ENCODE results near the gene MMP13. TPM values are rescaled to one million over a fixed set of nuclear protein-coding genes. Genes with fewer than 3 reads are reported as not detected.
A peak's percentile ranks its signal among the peaks of the same experiment; 100 is the strongest.

The MMP13 gene
- total and polyA plus RNA-seq, 2 donors (not counting 3 experiments of a cell fraction or from before 2014, with no cell fraction given): not detected

- no peak for FAIRE-seq
- no peak overlapping the region for H3K4me2 ChIP-seq (ENCODE audit: insufficient read depth, low read length)
- POLR2A ChIA-PET: no interaction called here
Measured at GRCh38 chr11:102966011-102966410, 10.5 kb upstream of the MMP13 start.

More at GRCh38 chr11:102966011-102966410, 10.5 kb upstream of the MMP13 start:
- no peaks in the 10 kb centered on the region for H3K9me3 ChIP-seq (replicated peaks; ENCODE audit: control insufficient read depth, insufficient read depth, low read length)
- H3K27ac ChIP-seq (ENCODE audit: insufficient read depth, low read depth, low read length): no peak overlapping the region
- no TSS peak for BruUV-seq (replicated peaks)
- DNase-seq (ENCODE audit: low read depth, low spot score): no peak
- H3K4me1 ChIP-seq (ENCODE audit: control insufficient read depth, extremely low read depth, insufficient read depth, low read length): no peaks in the 10 kb centered on the region
- H2AFZ ChIP-seq (ENCODE audit: low read depth, low read length): peak overlapping the region; percentile 33
- H3K4me3 ChIP-seq (replicated peaks in 1 of 3; ENCODE audit: insufficient read depth in 1 of 3, low read depth in 1 of 3, low read length in 3 of 3): no peak overlapping the region
- H3K9ac ChIP-seq (replicated peaks; ENCODE audit: extremely low read depth, insufficient read depth, low read length): no peak overlapping the region
- no peaks in the 10 kb centered on the region for H3K9me1 ChIP-seq (replicated peaks; ENCODE audit: control insufficient read depth, extremely low read depth, insufficient read depth, low read length)
- CTCF ChIA-PET: interaction anchor here (0.9 to 2.4 kb wide), 3 partner anchors 9 to 25 kb away, joined by 3 to 8 read pairs (median 3); no protein-coding TSS in a partner anchor
- H3K36me3 ChIP-seq (ENCODE audit: control insufficient read depth in 2 of 2, extremely low read depth in 1 of 2, insufficient read depth in 2 of 2, low read length in 2 of 2): no peaks in the 10 kb centered on the region
- H4K20me1 ChIP-seq (replicated peaks; ENCODE audit: control insufficient read depth, extremely low read depth, insufficient read depth, low read length): no peaks in the 10 kb centered on the region
- dilution Hi-C loops (cut with MboI; ENCODE audit: extremely low pct_ligation_motif_present, low sequenced_read_pairs) (no loop called here), intact Hi-C loops (cut with micrococcal nuclease) (no loop called here)
- TF ChIP-seq MAX (IDR thresholded peaks at IDR 0.05; ENCODE audit: insufficient read depth, insufficient read length): no peak
- TF ChIP-seq GATA2 (IDR thresholded peaks at IDR 0.05; ENCODE audit: insufficient read depth, insufficient read length, low read depth, low read length): no peak
- TF ChIP-seq FOS (IDR thresholded peaks at IDR 0.05; ENCODE audit: borderline replicate concordance, insufficient read depth, low read length): no peak
- TF ChIP-seq JUN (IDR thresholded peaks at IDR 0.05; ENCODE audit: borderline replicate concordance, insufficient read depth, insufficient read length, low read depth): no peak
- no peak for TF ChIP-seq MYC (IDR thresholded peaks at IDR 0.05; ENCODE audit: low read depth, low read length)
- TF ChIP-seq CTCF (IDR thresholded peaks at IDR 0.05; ENCODE audit: extremely low read depth in 1 of 2, insufficient read depth in 1 of 2, low read depth in 1 of 2, low read length in 2 of 2): no peak
- no peak for TF ChIP-seq POLR2A (IDR thresholded peaks at IDR 0.05; ENCODE audit: low read depth, low read length)
- no peak for TF ChIP-seq POLR2AphosphoS5 (IDR thresholded peaks at IDR 0.05; ENCODE audit: insufficient read depth, low read depth, low read length)
- no peak for TF ChIP-seq EZH2 (IDR thresholded peaks at IDR 0.05; ENCODE audit: borderline replicate concordance, low read depth, low read length, severe bottlenecking)
- no peaks in the 10 kb centered on the region for H3K27me3 ChIP-seq (ENCODE audit: control insufficient read depth in 2 of 2, insufficient read depth in 2 of 2, low read length in 2 of 2)
- H3K79me2 ChIP-seq (ENCODE audit: control insufficient read depth, insufficient read depth, low read length): no peaks in the 10 kb centered on the region

Data from endothelial cell of umbilical vein (primary cell).